HG02885 (cell line): ENCODE results near the gene SIT1.

ENCODE experiments used
- ATAC-seq: cut with Tn5 transposase; IDR thresholded peaks from one replicate; pipeline ENCODE4 v1.9.1; 2021; ENCODE audit warnings: mild to moderate bottlenecking; ENCODE audit not compliant: unreplicated experiment, poor library complexity

The SIT1 gene

GRCh38 chr9:35650341-35651158 is at the start of gene SIT1:
Gene SIT1 (minus strand): TSS chr9:35650931. CDS start chr9:35650853, 78 bp downstream.
- ATAC-seq: no peak

- ATAC-seq: no peak
Observed at GRCh38 chr9:35700031-35700430, 49.3 kb upstream of the SIT1 start.

GRCh38 chr9:35698231-35698630 is 47.5 kb upstream of the SIT1 start:
- ATAC-seq: no peak

DNA sequence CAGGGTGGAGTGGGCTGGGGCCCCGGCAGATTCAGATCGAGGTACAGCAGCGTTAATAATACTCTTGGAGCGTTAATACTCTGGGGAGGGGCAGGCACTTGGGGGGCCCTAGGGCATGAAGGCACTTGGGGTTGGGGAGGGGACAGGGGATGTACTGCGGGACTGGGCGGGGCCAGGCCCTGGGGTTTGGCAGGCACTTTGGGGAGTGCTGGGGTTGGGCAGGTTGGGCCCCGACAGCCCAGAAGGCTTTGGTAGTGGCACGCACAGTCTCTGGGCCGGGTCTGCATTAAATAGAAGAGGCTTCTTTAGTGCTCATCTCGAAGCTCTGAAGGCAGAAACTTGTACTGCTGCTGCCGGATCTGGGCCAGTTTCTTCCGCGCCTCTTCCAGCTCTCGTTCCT is 46.8 kb upstream of the SIT1 start:
- no peak for ATAC-seq

DNA sequence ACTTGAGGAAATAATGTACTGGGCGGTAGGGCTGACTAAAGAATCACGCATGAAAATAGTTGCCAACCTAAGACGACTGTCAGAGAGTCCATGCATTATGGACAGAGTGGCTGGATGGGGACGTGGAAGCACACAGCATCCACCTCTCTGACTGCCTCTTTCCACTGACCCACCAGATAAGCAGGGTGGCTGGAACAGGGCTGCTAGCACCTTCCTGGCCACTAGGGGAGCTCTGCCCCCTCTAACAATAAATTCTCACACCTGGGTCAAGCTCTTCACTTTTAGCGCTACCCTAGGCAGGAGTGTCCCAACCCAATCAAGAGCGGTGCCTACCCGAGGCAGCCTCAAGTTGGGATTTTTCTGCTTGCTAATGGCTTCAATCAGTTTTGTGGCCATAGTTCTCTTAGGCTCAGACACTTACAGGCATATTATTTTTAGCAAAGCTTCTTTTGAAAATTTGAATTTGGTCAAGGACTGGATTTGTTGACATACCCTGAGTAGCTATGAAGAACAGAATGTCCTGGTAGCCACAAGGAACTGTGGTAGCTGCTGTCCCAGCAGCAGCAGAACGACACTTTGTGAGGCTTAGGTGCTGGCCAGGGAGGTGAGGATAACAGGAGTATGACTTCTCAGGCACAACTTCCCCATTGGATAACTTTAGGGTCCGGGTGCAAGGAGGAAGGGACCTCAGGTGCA is 45.9 kb upstream of the SIT1 start:
- ATAC-seq: peak; percentile 76

DNA sequence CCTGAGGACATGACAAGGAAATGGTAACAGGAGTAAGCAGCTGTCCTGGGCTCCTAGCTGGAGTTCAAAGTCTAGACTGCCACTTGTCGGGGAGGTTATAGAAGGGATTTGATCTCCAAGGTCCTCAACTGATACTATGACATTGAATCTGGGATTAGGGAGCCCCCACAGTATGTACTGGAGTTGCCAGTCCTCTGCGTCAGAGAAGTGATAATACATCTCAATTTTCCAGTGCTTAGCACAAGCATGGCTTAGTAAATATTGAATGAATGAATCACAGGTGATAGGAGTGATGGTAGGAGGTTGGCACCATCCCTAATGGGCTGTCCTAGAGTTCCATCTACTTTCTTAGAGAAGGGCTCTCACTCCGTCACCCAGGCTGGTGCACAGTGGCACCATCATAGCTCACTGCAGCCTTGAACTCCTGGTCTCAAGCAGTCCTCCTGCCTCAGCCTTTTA is 45.2 kb upstream of the SIT1 start:
- ATAC-seq: no peak

- no peak for ATAC-seq
Observed at GRCh38 chr9:35691757-35692301, 41.1 kb upstream of the SIT1 start.

- ATAC-seq: no peak
Observed at GRCh38 chr9:35691334-35691650, 40.6 kb upstream of the SIT1 start.

DNA sequence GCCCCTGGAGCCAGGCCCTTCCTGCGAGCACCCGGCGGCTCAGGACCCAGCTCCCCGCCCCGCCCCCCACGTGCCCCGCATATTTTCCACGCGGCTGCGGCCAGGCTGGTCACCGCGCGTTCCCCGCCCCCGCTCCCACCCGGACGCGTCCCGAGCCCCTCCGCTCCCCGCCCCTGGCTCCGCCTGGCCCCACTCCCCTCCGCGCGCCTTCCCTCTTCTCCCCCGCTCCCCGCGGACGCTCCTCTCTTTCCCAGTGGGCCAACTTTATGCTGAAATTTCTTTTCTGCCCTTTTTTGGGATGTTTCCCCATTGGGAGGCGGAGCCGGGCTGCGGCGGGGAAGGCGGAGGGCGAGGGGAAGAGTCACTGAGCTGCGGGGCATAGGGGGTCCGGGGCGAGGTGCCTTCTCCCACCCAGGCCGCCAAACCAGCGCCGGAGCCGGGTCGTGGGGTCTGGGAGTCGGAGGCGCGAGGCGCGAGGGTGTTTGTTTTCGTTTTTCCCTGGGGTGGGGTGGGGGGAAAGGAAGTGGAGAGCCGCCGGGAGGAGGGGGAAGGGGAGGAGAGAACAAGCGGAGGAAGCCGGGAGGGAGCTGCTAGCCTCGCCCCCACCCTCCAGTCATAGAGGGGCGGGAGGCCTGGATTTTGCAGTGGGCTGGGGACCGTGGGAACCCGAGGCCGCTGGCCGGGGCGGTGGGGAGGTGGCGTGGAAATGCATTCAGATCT is 40.0 kb upstream of the SIT1 start:
- ATAC-seq: no peak

DNA sequence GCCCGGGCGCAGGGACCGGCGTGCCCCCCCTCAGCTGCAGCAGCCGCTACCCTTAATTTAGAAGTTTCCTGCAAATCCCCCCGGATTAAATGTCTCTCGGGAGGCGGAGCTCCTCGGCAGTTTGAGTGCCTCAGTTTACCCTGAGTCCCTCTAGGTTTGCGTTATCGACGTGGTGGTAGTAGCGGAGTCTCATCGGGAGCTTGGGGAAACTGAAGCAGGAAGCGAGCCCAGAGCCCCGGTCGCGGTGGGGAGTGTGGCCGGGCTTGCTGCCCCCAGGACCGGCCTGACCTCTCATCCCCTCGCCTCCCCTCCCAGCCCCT is 39.5 kb upstream of the SIT1 start:
- no peak for ATAC-seq

DNA sequence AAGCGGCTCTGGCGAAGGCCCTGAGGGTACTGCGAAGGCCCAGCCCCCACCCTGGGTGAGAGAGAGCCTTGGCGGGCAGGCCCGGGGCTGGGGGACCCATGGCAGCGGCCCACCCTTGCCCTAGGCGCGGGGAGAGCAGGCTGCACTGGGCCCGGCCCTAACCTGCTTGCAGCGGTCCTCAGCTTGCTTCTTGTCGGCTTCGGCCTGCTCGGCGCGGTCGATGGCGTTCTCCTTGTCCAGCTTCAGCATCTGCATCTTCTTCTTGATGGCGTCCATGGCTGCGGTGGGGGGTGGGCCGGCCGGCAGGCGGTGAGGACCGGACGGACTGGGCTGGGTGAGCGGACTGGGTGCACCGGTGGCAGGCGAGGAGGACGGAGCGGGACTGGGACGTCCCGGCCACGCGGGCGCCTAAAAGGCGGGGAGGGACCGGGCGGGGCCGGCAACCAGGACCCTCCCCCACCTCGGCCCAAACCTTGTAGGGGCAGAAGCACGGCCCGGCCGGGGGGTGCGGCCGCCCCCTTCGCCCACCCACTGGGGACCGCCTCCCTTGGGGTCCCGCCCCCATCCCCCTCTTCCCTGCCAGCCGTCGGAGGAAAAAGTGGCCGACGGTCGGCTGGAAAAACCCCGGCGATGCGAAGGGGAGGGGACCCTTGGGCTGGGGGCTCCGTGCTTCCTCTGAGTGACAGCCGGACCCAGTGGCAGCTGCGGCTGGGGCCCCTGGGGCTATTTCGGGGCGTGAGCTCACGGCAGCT is 39.0 kb upstream of the SIT1 start, which contains the start of gene TPM2:
Gene TPM2 (minus strand): TSS at position 384 of the 752 bp plus-strand sequence. CDS start 108 bp downstream, at position 276.
- ATAC-seq: no peak

DNA sequence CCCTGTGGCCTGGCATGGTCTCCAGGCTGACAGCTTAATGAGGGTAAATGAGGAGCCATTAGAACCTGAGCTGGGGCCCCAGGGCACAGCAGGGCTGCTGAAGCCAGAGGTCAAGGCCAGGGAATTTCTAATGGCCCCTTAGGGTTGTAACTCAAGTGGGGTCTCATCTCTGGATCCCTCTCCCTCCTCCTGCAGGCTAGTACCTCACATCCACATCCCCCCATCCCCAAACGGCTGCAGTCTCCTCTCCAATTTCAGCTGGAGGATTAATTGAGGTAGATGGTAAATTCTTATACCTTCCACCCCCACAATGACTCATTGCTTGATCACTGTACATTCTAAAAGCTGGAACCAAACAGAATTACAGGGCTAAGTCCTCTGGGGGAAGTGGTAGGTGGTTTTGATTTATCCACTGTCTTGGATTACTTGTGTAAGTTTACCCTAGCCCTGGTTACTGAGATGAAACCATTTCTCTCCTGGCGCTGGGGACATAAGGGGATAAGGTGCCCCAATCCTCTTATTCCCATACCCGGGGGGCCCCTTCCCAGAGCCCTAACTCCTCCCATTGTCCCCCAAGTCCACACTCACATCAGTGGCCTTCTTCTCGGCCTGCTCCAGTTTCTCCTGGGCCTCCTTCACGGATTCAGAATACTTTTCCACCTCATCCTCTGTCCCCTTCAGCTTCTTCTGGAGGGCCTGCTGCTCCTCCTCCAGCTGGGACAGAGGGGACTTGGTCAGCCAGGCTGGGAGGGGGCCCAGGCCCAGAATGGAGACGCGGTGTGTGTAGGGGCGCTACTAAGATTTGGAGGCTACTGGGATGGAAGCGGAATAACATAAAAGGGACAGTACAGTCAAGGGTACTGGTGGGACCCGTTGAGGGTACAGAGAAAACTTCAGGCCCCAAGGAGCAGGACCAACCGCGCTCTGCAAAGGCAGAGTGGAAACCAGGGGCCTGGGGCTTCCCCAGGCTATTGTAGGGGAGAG is 38.1 kb upstream of the SIT1 start:
- no peak for ATAC-seq

GRCh38 chr9:35687972-35688557 is 37.3 kb upstream of the SIT1 start:
- no peak for ATAC-seq

DNA sequence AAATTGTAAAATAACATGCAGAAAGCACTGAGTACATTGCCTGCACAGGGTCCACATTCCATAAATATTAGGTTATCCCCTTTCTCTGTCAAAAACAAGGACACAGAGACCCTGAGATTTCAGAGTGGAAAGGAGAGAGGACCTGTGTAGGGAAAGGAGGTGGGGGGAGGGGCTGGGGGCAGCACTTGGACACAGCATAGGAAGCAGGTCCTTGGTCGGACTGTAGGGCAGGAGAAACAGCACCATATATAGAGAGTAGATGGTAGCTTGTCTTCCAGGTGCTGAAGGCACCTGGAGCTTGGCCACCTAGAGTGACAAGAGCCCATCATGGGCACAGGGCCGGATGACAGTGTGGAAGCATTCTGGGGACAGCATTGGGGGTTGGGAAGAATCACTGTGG is 36.6 kb upstream of the SIT1 start:
- no peak for ATAC-seq

DNA sequence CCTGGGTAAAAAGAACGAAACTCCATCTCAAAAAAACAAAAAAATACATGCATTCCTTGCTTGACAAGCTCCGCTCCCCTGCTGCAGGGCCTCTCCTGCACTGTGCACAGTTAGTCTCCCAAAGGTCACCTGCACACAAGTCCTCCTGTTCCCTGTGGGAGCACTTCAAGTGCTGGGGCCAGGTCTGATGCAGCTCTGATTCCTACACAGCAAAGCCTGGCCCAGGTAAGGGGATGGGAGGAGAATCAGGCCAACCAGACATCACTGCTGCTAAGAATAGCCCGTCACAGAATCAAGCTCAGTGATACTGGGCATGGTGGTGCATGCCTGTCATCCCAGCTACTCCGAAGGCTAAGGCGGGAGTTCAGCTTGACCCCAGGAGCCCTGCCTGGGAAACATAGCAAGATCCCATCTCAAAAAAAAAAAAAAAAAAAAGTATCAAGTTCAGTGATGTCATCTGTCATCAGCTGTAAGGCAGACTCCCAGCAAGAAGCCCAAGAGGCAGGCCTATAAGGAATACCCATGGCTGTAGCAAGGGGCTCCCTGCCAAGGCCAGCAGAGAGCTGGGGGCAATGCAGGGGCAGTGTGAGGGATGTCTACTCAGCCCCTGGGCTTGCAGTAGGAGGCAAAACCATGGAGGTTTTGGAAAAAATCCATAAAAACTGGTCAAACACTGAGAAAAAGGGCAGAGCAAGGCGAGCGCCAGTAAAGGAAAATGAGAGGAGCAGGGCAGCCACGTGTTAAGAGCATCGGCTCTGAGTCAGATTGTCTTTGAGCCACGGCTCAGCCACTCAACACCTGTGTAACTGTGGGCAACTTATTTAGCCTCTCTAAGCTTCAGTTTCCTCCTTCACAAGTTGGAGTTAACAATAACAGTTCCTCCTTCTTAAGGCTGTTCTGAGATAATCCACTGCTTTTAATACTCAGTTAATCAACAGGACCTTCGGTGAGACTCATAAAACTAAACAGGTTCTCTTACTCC is 35.8 kb upstream of the SIT1 start:
- ATAC-seq: no peak

GRCh38 chr9:35685506-35685905 is 34.8 kb upstream of the SIT1 start:
- ATAC-seq: no peak

GRCh38 chr9:35684921-35685320 is 34.2 kb upstream of the SIT1 start:
- ATAC-seq: no peak

- ATAC-seq: no peak
Observed at GRCh38 chr9:35683323-35683722, 32.6 kb upstream of the SIT1 start.
